ENCODE results near the gene SLC6A1.

The SLC6A1 gene

DNA sequence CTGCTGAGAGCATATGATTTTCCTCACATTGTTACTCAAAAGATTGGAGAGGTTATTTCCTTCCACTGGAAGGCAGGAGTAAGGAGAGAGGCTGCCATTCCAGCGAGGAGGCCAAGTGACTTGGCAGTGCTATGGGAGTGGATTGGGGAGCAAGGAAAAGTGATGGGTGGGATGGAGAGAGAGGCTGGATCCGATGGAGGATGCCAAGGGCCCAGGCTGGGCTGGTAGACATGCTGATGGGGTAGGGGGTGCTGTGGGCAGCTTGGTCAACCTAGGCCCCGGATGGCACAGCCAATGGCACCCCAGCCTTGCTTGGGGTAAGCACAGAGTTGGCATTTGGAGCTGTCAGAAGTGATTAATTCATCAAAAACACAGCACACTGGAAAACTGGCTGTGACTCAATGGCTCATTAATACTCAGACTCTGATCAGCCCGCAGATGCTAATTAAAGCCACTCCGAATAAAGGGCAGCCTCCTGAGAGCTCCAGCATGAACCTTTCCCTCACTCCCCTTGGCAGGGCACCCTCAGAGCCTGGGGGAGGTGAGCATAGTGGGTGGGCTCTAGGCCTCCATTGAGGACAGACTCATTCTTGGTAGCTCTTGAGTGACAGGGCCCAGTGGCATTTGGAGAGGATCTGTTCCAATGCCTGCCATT, 22.1 kb upstream of the SLC6A1 start:
- no peak for ATAC-seq (ENCODE audit: low read depth)
- TF ChIP-seq, protein P1, sequence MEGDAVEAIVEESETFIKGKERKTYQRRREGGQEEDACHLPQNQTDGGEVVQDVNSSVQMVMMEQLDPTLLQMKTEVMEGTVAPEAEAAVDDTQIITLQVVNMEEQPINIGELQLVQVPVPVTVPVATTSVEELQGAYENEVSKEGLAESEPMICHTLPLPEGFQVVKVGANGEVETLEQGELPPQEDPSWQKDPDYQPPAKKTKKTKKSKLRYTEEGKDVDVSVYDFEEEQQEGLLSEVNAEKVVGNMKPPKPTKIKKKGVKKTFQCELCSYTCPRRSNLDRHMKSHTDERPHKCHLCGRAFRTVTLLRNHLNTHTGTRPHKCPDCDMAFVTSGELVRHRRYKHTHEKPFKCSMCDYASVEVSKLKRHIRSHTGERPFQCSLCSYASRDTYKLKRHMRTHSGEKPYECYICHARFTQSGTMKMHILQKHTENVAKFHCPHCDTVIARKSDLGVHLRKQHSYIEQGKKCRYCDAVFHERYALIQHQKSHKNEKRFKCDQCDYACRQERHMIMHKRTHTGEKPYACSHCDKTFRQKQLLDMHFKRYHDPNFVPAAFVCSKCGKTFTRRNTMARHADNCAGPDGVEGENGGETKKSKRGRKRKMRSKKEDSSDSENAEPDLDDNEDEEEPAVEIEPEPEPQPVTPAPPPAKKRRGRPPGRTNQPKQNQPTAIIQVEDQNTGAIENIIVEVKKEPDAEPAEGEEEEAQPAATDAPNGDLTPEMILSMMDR (IDR thresholded peaks at IDR 0.05; ENCODE audit: poor library complexity, severe bottlenecking): no peak

DNA sequence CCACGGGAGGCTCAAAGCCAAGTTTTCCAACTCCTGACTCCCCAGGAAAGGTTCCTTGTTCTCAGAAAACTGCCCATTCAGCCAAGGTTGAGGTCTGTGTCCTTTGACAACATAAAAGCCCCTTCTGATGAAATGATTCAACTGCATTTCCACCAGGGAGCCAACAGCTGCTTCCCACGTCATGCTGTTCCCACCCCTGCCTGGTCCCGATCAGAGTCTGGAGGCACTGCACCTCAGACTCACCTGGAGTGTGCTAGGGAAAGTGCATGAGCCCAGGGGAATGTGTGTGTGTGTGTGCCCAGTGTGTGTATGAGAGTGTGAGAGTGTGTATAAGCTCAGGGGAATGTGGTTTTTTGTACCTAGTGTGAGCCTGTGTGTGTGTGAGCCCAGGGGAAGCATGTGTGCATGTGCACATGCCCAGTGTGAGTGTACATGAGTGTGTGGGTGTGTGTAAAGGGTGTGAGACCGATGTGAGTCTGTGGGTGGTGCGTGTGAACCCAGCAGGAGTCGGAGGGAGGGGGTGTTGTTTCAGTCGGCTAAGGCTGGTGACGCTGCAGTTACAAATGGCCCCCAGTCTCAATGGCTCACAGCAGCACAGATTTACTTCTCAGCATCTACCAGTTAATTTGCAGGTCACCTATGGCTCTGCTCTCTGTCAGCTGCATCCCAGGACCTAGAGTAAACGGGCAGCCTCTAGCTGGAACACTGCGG, 20.3 kb upstream of the SLC6A1 start:
- Histone ChIP-seq H3K27ac (ENCODE audit: poor library complexity, severe bottlenecking) (no peak overlapping the region), H3K4me3 (ENCODE audit: severe bottlenecking) (no peak overlapping the region), H3K27me3 (ENCODE audit: insufficient read depth, poor library complexity, severe bottlenecking) (no peaks in the 10 kb centered on the region), H3K4me1 (ENCODE audit: insufficient read depth, poor library complexity, severe bottlenecking) (no peaks in the 10 kb centered on the region), H3K36me3 (ENCODE audit: low read depth) (no peaks in the 10 kb centered on the region), H3K9me3 (ENCODE audit: severe bottlenecking) (no peaks in the 10 kb centered on the region)
- ATAC-seq (ENCODE audit: low read depth) (no peak), DNase-seq (ENCODE audit: low spot score) (no peak)
- TF ChIP-seq, protein P1 (IDR thresholded peaks at IDR 0.05; ENCODE audit: poor library complexity, severe bottlenecking): no peak

More for the DNA sequence above, 22.1 kb upstream of the SLC6A1 start:
- Histone ChIP-seq H3K4me3 (ENCODE audit: severe bottlenecking) (no peak overlapping the region), H3K27me3 (ENCODE audit: insufficient read depth, poor library complexity, severe bottlenecking) (no peaks in the 10 kb centered on the region), H3K27ac (ENCODE audit: poor library complexity, severe bottlenecking) (no peak overlapping the region), H3K9me3 (ENCODE audit: severe bottlenecking) (no peaks in the 10 kb centered on the region), H3K36me3 (ENCODE audit: low read depth) (no peaks in the 10 kb centered on the region), H3K4me1 (ENCODE audit: insufficient read depth, poor library complexity, severe bottlenecking) (no peaks in the 10 kb centered on the region)
- DNase-seq (ENCODE audit: low spot score): no peak

DNA sequence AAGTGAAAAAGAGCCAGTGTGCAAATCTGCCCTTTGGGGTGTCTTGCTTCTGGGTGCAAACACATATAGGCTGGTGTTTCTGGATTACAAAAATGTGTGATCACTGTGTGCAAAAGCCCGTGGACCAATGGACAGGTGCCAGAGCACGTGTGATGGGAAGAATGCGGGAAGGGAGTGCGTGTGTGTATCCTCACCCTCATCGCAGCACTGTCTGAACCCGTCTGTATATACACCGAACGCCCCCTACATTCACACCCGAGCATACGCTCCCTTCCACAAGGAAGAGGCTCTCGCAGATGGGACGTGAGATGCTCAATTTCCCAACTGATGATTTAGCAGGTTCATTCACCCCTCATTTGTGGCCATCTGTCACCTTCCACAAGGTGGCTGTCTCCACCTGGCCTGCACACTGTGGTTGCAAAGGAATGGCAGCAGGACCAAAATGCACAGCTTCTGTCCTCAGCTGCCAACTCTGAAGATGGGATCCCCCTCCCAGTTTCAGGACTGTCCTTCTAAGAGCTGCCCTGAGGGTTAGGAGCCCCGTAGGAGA, 19.4 kb upstream of the SLC6A1 start:
- TF ChIP-seq, protein P1 (IDR thresholded peaks at IDR 0.05; ENCODE audit: poor library complexity, severe bottlenecking): no peak
- Histone ChIP-seq H3K27ac (ENCODE audit: poor library complexity, severe bottlenecking) (no peak overlapping the region), H3K36me3 (ENCODE audit: low read depth) (no peaks in the 10 kb centered on the region), H3K9me3 (ENCODE audit: severe bottlenecking) (no peaks in the 10 kb centered on the region), H3K4me3 (ENCODE audit: severe bottlenecking) (no peak overlapping the region), H3K27me3 (ENCODE audit: insufficient read depth, poor library complexity, severe bottlenecking) (no peaks in the 10 kb centered on the region), H3K4me1 (ENCODE audit: insufficient read depth, poor library complexity, severe bottlenecking) (no peaks in the 10 kb centered on the region)
- DNase-seq (ENCODE audit: low spot score) (no peak), ATAC-seq (ENCODE audit: low read depth) (no peak)

DNA sequence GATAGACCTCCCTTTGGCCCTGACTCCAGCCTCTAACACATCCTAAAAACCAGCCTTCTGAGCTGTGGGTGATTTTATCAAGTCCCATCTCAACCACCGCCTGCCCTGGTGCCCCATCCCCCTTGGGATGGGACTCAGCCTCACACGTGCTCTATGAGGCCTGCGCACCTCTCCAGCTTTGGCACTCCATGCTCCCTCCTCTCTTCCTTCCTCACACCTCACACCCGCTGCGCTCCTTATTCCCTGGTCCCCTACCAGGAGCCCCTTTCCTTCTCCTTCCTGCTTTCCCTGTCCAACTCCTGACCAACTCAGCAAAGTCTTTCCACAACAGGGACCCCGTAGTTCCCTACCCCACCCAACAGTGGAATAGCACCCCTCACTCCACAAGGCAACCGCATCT, 18.4 kb upstream of the SLC6A1 start:
- Histone ChIP-seq H3K27ac (ENCODE audit: poor library complexity, severe bottlenecking) (no peak overlapping the region), H3K4me3 (ENCODE audit: severe bottlenecking) (no peak overlapping the region), H3K36me3 (ENCODE audit: low read depth) (no peaks in the 10 kb centered on the region), H3K27me3 (ENCODE audit: insufficient read depth, poor library complexity, severe bottlenecking) (no peaks in the 10 kb centered on the region), H3K9me3 (ENCODE audit: severe bottlenecking) (no peaks in the 10 kb centered on the region), H3K4me1 (ENCODE audit: insufficient read depth, poor library complexity, severe bottlenecking) (no peaks in the 10 kb centered on the region)
- DNase-seq (ENCODE audit: low spot score) (no peak), ATAC-seq (ENCODE audit: low read depth) (no peak)
- TF ChIP-seq, protein P1 (IDR thresholded peaks at IDR 0.05; ENCODE audit: poor library complexity, severe bottlenecking): no peak

All from RWPE2 (cell line).